Motor neuron (in vitro differentiated cells): ENCODE results near the gene SLC25A51. TPM values are rescaled to one million over a fixed set of nuclear protein-coding genes. Genes with fewer than 3 reads are reported as not detected.

Source experiments
- total RNA-seq, 8 experiments: library from RNA; unstranded; fragments of 300-600 nt; gene quantifications; 2 replicates each; pipeline versions ENCODE4 v1.2.3 to v1.2.4, GENCODE V29; 2022

The SLC25A51 gene
- total RNA-seq, 8 experiments from 2014 or later, result 23.9 to 40.0 (median 29.5) TPM

Other genes starting within 250 kb of the SLC25A51 start
- 10 to 100 TPM in 4 of 8 experiments, 1 to 10 TPM in 4; 8.2 to 14.0 (median 10.8) TPM for gene TRMT10B, start 150.3 kb downstream of the SLC25A51 start, total RNA-seq
- 10 to 100 TPM; 24.7 to 57.2 (median 43.2) TPM for gene EXOSC3, start 119.1 kb downstream of the SLC25A51 start, total RNA-seq
- 10 to 100 TPM; 11.7 to 34.7 (median 18.6) TPM for gene DCAF10, start 103.3 kb downstream of the SLC25A51 start, total RNA-seq
- 10 to 100 TPM in 3 of 8 experiments, 1 to 10 TPM in 5; 2.8 to 12.8 (median 8.7) TPM for gene SHB, start 165.1 kb upstream of the SLC25A51 start, total RNA-seq